ENCODE data around the gene FHIT.

- TF ChIP-seq POLR2A (IDR thresholded peaks at IDR 0.05; ENCODE audit: low read depth, low read length) (no peak), POLR2AphosphoS5 (IDR thresholded peaks at IDR 0.05; ENCODE audit: low read depth, low read length) (no peak)
Observed at GRCh38 chr3:59753808-59754450, 1497.3 kb downstream of the FHIT start.

All from GM12892 (cell line).